ENCODE results near the gene TBC1D21. TPM values are rescaled to one million over a fixed set of nuclear protein-coding genes. Genes with fewer than 3 reads are reported as not detected.
A peak's percentile ranks its signal among the peaks of the same experiment; 100 is the strongest.

The TBC1D21 gene
- not detected for total RNA-seq
- long read RNA-seq, result 0 reads

- 59% methylated on average over 5 of the region's 5 CpGs for WGBS (ENCODE audit: insufficient coverage, low coverage, low lambda C conversion rate, missing lambda C conversion rate)
- Histone ChIP-seq H3K36me3 (no peaks in the 10 kb centered on the region), H3K27me3 (no peaks in the 10 kb centered on the region), H3K4me3 (no peak within 1 kb of the TSS), H3K9me3 (no peaks in the 10 kb centered on the region), H3K4me1 (no peaks in the 10 kb centered on the region), H3K27ac (no peak within 1 kb of the TSS)
- DNase-seq (peak in 1 of 3 donors; percentile 28), ATAC-seq (no peak)
- TF ChIP-seq CTCF (IDR thresholded peaks at IDR 0.05) (no peak), POLR2A (IDR thresholded peaks at IDR 0.05) (no peak)
- intact Hi-C loops (cut with DNase I), result no loop called here
Observed at GRCh38 chr15:73873456-73873855, at the start of gene TBC1D21. Gene TBC1D21 (plus strand): TSS chr15:73873564. CDS start chr15:73873710, 146 bp downstream.

GRCh38 chr15:73826711-73827251, 46.6 kb upstream of the TBC1D21 start:
- WGBS (ENCODE audit: insufficient coverage, low coverage, low lambda C conversion rate, missing lambda C conversion rate), result 52% methylated on average over 3 of the region's 3 CpGs

GRCh38 chr15:73829523-73829922, 43.8 kb upstream of the TBC1D21 start:
- DNase-seq (no peak), ATAC-seq (no peak)
- no peaks in the 10 kb centered on the region for H3K27me3 ChIP-seq
- intact Hi-C loops (cut with DNase I), result no loop called here
- H3K27ac ChIP-seq, result no peak overlapping the region
- 42% methylated on average over 1 of the region's 2 CpGs for WGBS (ENCODE audit: insufficient coverage, low coverage, low lambda C conversion rate, missing lambda C conversion rate)
- no peaks in the 10 kb centered on the region for H3K9me3 ChIP-seq
- no peaks in the 10 kb centered on the region for H3K4me1 ChIP-seq
- no peaks in the 10 kb centered on the region for H3K36me3 ChIP-seq
- no peak for TF ChIP-seq POLR2A (IDR thresholded peaks at IDR 0.05)
- no peak for TF ChIP-seq CTCF (IDR thresholded peaks at IDR 0.05)
- H3K4me3 ChIP-seq, result no peak overlapping the region

More at GRCh38 chr15:73826711-73827251, 46.6 kb upstream of the TBC1D21 start:
- TF ChIP-seq POLR2A (IDR thresholded peaks at IDR 0.05) (no peak), CTCF (IDR thresholded peaks at IDR 0.05) (no peak)
- ATAC-seq, result no peak
- Histone ChIP-seq H3K4me1 (no peaks in the 10 kb centered on the region), H3K9me3 (no peaks in the 10 kb centered on the region), H3K27ac (no peak overlapping the region), H3K4me3 (no peak overlapping the region), H3K27me3 (no peaks in the 10 kb centered on the region), H3K36me3 (no peaks in the 10 kb centered on the region)
- DNase-seq, result no peak
- intact Hi-C loops (cut with DNase I), result no loop called here

- H3K36me3 ChIP-seq, result no peaks in the 10 kb centered on the region
- H3K27ac ChIP-seq, result no peak overlapping the region
- H3K4me3 ChIP-seq, result no peak overlapping the region
- no peak for TF ChIP-seq CTCF (IDR thresholded peaks at IDR 0.05)
- no peak for TF ChIP-seq POLR2A (IDR thresholded peaks at IDR 0.05)
- intact Hi-C loops (cut with DNase I), result no loop called here
- no peaks in the 10 kb centered on the region for H3K27me3 ChIP-seq
- WGBS (ENCODE audit: insufficient coverage, low coverage, low lambda C conversion rate, missing lambda C conversion rate), result no CpG with 5 or more reads among the region's 1 CpG
- no peak for ATAC-seq
- DNase-seq, result no peak
- no peaks in the 10 kb centered on the region for H3K9me3 ChIP-seq
- no peaks in the 10 kb centered on the region for H3K4me1 ChIP-seq
Observed at GRCh38 chr15:73832657-73833056, 40.7 kb upstream of the TBC1D21 start.

- no peak overlapping the region for H3K4me3 ChIP-seq
- ATAC-seq, result no peak
- intact Hi-C loops (cut with DNase I), result no loop called here
- 78% methylated on average over 2 of the region's 3 CpGs for WGBS (ENCODE audit: insufficient coverage, low coverage, low lambda C conversion rate, missing lambda C conversion rate)
- no peaks in the 10 kb centered on the region for H3K4me1 ChIP-seq
- H3K36me3 ChIP-seq, result no peaks in the 10 kb centered on the region
- H3K27me3 ChIP-seq, result no peaks in the 10 kb centered on the region
- H3K27ac ChIP-seq, result no peak overlapping the region
- no peaks in the 10 kb centered on the region for H3K9me3 ChIP-seq
- no peak for DNase-seq
- TF ChIP-seq POLR2A (IDR thresholded peaks at IDR 0.05) (no peak), CTCF (IDR thresholded peaks at IDR 0.05) (no peak)
Observed at GRCh38 chr15:73836845-73837244, 36.5 kb upstream of the TBC1D21 start.

Measured in right lobe of liver (tissue), 6 donors.